ENCODE results near the gene SSBP2.

Gene SSBP2

GRCh38 chr5:81756016-81756415 is 5.1 kb upstream of the SSBP2 start:
- TF ChIP-seq, protein P1, sequence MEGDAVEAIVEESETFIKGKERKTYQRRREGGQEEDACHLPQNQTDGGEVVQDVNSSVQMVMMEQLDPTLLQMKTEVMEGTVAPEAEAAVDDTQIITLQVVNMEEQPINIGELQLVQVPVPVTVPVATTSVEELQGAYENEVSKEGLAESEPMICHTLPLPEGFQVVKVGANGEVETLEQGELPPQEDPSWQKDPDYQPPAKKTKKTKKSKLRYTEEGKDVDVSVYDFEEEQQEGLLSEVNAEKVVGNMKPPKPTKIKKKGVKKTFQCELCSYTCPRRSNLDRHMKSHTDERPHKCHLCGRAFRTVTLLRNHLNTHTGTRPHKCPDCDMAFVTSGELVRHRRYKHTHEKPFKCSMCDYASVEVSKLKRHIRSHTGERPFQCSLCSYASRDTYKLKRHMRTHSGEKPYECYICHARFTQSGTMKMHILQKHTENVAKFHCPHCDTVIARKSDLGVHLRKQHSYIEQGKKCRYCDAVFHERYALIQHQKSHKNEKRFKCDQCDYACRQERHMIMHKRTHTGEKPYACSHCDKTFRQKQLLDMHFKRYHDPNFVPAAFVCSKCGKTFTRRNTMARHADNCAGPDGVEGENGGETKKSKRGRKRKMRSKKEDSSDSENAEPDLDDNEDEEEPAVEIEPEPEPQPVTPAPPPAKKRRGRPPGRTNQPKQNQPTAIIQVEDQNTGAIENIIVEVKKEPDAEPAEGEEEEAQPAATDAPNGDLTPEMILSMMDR (IDR thresholded peaks at IDR 0.05; ENCODE audit: low read depth, low read length, missing control alignments), result no peak
- no peak overlapping the region for H3K4me3 ChIP-seq (replicated peaks; ENCODE audit: low read depth, low read length)
- no peak for DNase-seq (ENCODE audit: extremely low read depth, low read depth)

DNA sequence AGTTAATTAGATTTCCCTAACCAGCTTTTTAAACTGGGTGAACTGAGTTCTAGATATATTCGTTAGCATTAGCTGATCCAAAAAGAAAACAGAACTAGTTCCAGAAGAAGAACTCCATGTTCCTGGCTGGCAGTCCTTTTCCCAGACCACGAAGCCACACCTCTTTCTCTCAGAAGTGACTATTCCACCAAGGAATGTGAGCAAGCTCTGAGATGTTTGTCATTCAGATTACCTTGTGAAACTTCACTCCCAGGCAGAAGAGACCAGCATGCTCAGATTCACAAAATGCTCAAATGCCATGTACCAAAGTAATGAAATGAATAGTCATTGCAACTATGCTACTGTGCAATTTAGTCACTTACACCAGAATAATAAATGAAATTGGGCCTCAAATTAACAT is 4.4 kb upstream of the SSBP2 start:
- TF ChIP-seq, protein P1 (IDR thresholded peaks at IDR 0.05; ENCODE audit: low read depth, low read length, missing control alignments), result no peak
- peak; percentile 49 for DNase-seq (ENCODE audit: extremely low read depth, low read depth)
- no peak overlapping the region for H3K4me3 ChIP-seq (replicated peaks; ENCODE audit: low read depth, low read length)

- no peak overlapping the region for H3K4me3 ChIP-seq (replicated peaks; ENCODE audit: low read depth, low read length)
- DNase-seq (ENCODE audit: extremely low read depth, low read depth), result no peak
- TF ChIP-seq, protein P1 (IDR thresholded peaks at IDR 0.05; ENCODE audit: low read depth, low read length, missing control alignments), result no peak
Observed at GRCh38 chr5:81754621-81755020, 3.7 kb upstream of the SSBP2 start.

GRCh38 chr5:81753429-81753828 is 2.5 kb upstream of the SSBP2 start:
- TF ChIP-seq, protein P1 (IDR thresholded peaks at IDR 0.05; ENCODE audit: low read depth, low read length, missing control alignments), result no peak
- H3K4me3 ChIP-seq (replicated peaks; ENCODE audit: low read depth, low read length), result no peak overlapping the region
- no peak for DNase-seq (ENCODE audit: extremely low read depth, low read depth)

DNA sequence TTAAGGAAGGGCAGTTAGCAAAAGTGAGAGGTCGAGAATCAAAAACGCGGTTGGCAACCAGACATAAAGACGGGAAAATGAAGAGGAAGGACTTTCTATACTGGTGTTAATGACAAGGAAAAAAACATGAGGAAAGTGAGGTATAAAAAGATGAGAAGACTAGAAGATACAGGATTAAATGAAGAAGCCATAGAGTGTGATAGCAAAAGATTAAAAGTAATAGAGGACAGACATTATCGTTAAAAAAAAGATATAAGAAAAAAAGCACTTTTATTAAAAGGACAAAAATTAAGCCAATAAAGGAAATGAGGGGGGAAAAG is 1.7 kb upstream of the SSBP2 start:
- TF ChIP-seq, protein P1 (IDR thresholded peaks at IDR 0.05; ENCODE audit: low read depth, low read length, missing control alignments), result no peak
- H3K4me3 ChIP-seq (replicated peaks; ENCODE audit: low read depth, low read length), result no peak overlapping the region
- DNase-seq (ENCODE audit: extremely low read depth, low read depth), result no peak

- peak overlapping the region; percentile 68 for H3K4me3 ChIP-seq (replicated peaks; ENCODE audit: low read depth, low read length)
- TF ChIP-seq, protein P1 (IDR thresholded peaks at IDR 0.05; ENCODE audit: low read depth, low read length, missing control alignments), result no peak
- no peak for DNase-seq (ENCODE audit: extremely low read depth, low read depth)
Observed at GRCh38 chr5:81751836-81752643, 1.1 kb upstream of the SSBP2 start.

All from HFF-Myc (cell line).